ENCODE measurements around the gene LINC01488. TPM values are rescaled to one million over a fixed set of nuclear protein-coding genes. Genes with fewer than 3 reads are reported as not detected.

Gene LINC01488
- polyA plus RNA-seq, 2 donors: 0.02 TPM; not detected in 1

- no peaks in the 10 kb centered on the region for H3K36me3 ChIP-seq (ENCODE audit: control insufficient read depth in 2 of 2, insufficient read depth in 2 of 2, low read length in 1 of 2)
Observed at GRCh38 chr11:69541001-69541285, 59.5 kb downstream of the LINC01488 start.

GRCh38 chr11:69541501-69542313 is 60.2 kb downstream of the LINC01488 start:
- H3K4me1 ChIP-seq (ENCODE audit: control insufficient read depth in 2 of 2, insufficient read depth in 2 of 2, low read length in 1 of 2): peaks cover 0 to 2% of the 10 kb centered on the region in 2 donors
- no peaks in the 10 kb centered on the region for H3K9me3 ChIP-seq (ENCODE audit: control insufficient read depth in 2 of 2, insufficient read depth in 1 of 2, low read depth in 1 of 2, low read length in 1 of 2)
- H3K27me3 ChIP-seq (ENCODE audit: control insufficient read depth in 1 of 2, insufficient read depth in 2 of 2, low read length in 2 of 2): peaks cover 0 to 2% of the 10 kb centered on the region in 2 donors
- no peaks in the 10 kb centered on the region for H3K36me3 ChIP-seq (ENCODE audit: control insufficient read depth in 2 of 2, insufficient read depth in 2 of 2, low read length in 1 of 2)
- no peak overlapping the region for H3K27ac ChIP-seq (ENCODE audit: low read depth in 2 of 2, low read length in 1 of 2)
- WGBS, 2 donors: 69 to 76% methylated on average over 8 of the region's 8 CpGs
- no peak overlapping the region for H3K4me3 ChIP-seq (ENCODE audit: low read depth in 1 of 2, low read length in 2 of 2)

More at GRCh38 chr11:69541001-69541285, 59.5 kb downstream of the LINC01488 start:
- Histone ChIP-seq H3K9me3 (ENCODE audit: control insufficient read depth in 2 of 2, insufficient read depth in 1 of 2, low read depth in 1 of 2, low read length in 1 of 2) (no peaks in the 10 kb centered on the region), H3K27ac (ENCODE audit: low read depth in 2 of 2, low read length in 1 of 2) (no peak overlapping the region), H3K4me3 (ENCODE audit: low read depth in 1 of 2, low read length in 2 of 2) (no peak overlapping the region), H3K27me3 (ENCODE audit: control insufficient read depth in 1 of 2, insufficient read depth in 2 of 2, low read length in 2 of 2) (peaks cover 0 to 2% of the 10 kb centered on the region in 2 donors), H3K4me1 (ENCODE audit: control insufficient read depth in 2 of 2, insufficient read depth in 2 of 2, low read length in 1 of 2) (no peaks in the 10 kb centered on the region)
- WGBS, 2 donors: 82% methylated on average over 5 of the region's 5 CpGs

- H3K4me1 ChIP-seq (ENCODE audit: control insufficient read depth in 2 of 2, insufficient read depth in 2 of 2, low read length in 1 of 2): peaks cover 0 to 2% of the 10 kb centered on the region in 2 donors
- no peak overlapping the region for H3K4me3 ChIP-seq (ENCODE audit: low read depth in 1 of 2, low read length in 2 of 2)
- H3K27me3 ChIP-seq (ENCODE audit: control insufficient read depth in 1 of 2, insufficient read depth in 2 of 2, low read length in 2 of 2): peaks cover 0 to 2% of the 10 kb centered on the region in 2 donors
- H3K9me3 ChIP-seq (ENCODE audit: control insufficient read depth in 2 of 2, insufficient read depth in 1 of 2, low read depth in 1 of 2, low read length in 1 of 2): no peaks in the 10 kb centered on the region
- no peaks in the 10 kb centered on the region for H3K36me3 ChIP-seq (ENCODE audit: control insufficient read depth in 2 of 2, insufficient read depth in 2 of 2, low read length in 1 of 2)
- 89 to 90% methylated on average over 40 to 42 of the region's 42 CpGs for WGBS, 2 donors
- no peak overlapping the region for H3K27ac ChIP-seq (ENCODE audit: low read depth in 2 of 2, low read length in 1 of 2)
Observed at GRCh38 chr11:69542314-69543168, 61.1 kb downstream of the LINC01488 start.

Other genes starting within 250 kb of the LINC01488 start
- gene MYEOV, start 187.5 kb upstream of the LINC01488 start, polyA plus RNA-seq: 10 to 100 TPM; 18.3 to 32.2 TPM
- 10 to 100 TPM; 45.1 to 48.5 TPM for gene CCND1, start 159.5 kb downstream of the LINC01488 start, polyA plus RNA-seq
- 10 to 100 TPM; 15.0 to 22.9 TPM for gene LTO1, start 193.7 kb downstream of the LINC01488 start, polyA plus RNA-seq
- gene FGF19, start 222.4 kb downstream of the LINC01488 start, polyA plus RNA-seq: not detected